Activated CD4-positive, alpha-beta T cell treated with anti-CD3 and anti-CD28 coated beads for 48 hours (primary cell): Measurements from ENCODE around the gene VPS37B.
A peak's percentile ranks its signal among the peaks of the same experiment; 100 is the strongest.
"Not testable (repeated sequence)": the region's sequence is repeated elsewhere in the genome, so short reads cannot be mapped to it uniquely, and the experiment has no call there.

Experiments
- DNase-seq: peaks from one replicate; pipeline ENCODE4 v3.0.0-alpha.2; 2020

Gene VPS37B, protein sequence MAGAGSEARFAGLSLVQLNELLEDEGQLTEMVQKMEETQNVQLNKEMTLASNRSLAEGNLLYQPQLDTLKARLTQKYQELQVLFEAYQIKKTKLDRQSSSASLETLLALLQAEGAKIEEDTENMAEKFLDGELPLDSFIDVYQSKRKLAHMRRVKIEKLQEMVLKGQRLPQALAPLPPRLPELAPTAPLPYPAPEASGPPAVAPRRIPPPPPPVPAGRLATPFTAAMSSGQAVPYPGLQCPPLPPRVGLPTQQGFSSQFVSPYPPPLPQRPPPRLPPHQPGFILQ

DNA sequence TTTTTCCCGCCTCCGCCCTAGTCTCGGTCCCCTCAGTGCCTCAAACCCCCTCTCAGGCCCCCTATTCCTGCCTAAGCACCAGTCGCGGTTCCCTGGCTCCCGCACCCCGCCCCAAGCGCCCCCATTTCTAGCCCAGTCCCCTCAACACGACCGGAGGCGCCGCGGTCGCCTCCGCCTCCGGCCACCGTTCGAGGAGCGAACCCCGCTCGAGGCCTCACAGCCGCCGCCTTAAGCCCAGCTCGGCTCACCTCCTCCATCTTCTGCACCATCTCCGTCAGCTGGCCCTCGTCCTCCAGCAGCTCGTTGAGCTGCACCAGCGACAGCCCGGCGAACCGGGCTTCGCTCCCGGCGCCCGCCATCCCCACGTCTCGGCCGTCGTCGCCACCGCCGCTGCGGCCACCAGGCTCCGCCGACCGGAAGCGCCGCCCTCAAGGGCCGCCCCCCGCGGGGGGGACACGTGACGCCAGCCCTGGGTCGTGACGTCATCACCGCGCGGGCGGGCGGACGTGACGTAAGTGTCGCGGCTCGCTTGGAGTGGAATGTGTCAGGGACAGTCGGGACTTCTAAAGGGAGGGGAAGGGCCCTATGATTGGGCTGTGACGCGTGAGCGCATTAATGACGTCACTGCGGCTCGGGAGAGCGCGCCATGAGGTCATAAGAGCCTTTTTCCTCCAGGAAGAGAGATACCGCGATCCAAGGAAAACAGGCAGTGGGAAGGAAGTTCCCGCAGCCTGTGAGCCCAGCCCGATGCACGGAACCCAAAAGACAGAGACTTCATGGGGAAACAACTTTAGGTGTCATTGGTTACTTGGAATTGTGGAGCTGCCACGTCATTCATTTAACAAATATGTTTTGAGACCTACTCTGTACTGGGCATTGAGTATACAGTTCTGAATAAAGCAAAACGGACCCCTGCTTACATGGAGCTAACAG, at the start of gene VPS37B:
Gene VPS37B, minus strand, starts transcription at position 421 of the 933 bp plus-strand sequence. Its CDS starts 62 bp downstream, at position 359.
- peak; percentile 89 for DNase-seq

DNA sequence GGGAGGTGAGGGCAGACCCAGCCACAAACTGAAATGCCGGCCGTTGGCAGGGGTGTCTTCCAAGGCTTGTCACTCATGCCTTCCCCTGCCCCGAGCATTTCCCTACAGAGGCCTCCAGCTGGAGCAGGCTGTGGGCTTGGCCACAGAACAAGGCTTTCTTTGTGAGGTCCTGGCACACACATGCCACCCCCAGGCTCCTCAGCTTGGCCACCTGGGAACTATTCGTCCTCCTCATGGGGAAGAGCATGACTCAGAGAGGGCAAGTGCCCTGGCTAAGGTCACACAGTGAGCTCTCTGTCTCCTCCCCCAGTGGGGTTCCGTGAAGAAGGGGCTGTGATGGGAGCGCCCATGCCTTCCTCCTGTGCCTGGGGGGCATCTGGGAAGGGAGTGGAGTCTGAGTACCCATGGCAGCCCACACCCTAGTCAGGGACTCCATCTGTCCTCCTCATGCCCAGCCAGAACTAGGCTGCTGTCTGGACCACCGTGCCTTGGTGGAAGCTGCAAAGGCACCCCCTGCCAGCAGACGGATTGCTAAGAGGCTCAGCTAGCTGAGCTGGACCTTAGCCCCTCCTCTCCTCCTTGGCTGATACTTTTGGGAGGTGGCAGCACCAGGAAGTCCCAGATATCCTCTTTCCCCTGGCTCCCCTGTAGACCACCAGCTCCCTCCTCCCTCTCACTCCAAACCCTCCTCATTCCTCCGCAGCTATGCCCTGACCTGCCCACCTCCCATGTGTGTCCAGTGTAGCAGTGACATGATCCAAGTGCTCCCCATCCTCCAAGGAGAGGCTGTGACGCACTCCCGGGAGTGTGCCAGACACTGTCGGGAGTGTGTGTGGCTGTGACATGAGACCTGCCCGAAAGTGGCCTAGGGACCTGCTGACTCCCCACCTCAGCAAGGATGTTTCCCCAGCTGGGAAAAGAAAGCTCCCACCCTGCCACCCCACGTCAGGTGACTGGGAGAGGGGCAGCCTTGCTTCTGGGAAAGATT, 49.0 kb upstream of the VPS37B start:
- no peak for DNase-seq

DNA sequence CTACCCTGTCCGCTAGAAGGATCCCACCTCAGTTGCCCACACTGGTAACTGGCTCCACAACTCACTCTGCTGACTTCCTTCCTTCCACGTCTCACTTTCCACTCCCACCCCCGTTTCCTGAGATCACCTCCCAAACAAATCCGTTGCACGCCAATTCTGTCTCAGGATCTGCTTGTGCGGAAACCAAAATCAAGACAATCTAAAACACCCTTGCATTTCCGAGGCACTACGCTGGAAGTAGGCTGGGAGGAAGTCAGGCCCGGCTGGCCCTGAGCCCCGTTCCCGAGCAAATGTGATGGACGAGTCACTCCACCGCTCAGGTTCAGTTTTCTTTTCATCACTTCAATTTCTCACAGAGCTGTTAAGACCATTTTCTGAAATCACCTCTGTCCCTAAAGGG, 47.3 kb upstream of the VPS37B start:
- no peak for DNase-seq

DNA sequence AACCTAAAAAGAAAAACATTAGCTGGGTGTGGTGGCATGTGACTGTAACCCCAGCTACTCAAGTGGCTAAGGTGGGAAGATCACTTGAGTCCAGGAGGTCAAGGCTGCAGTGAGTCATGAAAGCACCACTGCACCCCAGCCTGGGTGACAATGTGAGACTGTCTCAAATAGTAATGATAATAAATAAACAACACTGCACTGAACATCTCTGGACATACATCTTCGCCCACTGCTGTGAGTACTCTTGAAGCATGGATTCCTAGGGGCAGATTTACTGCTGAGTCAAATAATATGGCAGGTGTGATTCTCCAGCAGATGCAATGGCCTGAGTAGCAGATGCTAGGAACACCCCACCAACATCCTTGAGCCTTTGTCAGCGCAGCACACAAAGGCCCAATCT, 46.7 kb upstream of the VPS37B start:
- no peak for DNase-seq

DNA sequence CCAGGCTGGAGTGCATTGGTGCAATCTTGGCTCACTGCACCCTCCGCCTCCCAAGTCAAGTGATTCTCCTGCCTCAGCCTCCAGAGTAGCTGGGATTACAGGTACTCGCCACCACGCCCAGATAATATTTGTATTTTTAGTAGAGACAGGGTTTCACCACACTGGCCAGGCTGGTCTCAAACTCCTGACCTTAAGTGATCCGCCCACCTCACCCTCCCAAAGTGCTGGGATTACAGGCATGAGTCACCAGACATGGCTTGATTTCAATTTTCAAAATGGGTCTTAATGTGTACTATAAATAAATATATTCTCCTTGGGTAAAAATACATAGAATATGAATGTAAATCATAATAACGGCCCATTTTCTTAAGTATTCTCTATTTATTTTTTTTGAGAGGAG, 45.4 kb upstream of the VPS37B start:
- not testable (repeated sequence) for DNase-seq

DNA sequence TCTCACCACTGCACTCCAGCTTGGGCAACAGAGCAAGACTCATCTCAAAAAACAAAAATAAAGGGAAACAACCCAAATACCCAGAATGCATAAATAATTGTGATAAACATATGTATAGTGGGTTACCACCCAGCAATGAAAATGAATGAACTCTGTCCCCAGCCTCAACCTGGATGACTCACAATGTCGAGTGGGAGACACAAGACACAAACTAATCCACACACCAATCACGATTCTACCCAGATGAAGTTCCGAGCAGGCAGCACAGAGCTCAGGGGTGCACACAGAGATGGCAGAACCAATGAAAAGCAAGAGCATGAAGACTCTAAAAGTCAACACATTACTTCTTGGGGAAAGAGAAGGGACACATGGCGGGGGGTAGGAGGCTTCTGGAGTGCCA, 43.2 kb upstream of the VPS37B start:
- no peak for DNase-seq

DNA sequence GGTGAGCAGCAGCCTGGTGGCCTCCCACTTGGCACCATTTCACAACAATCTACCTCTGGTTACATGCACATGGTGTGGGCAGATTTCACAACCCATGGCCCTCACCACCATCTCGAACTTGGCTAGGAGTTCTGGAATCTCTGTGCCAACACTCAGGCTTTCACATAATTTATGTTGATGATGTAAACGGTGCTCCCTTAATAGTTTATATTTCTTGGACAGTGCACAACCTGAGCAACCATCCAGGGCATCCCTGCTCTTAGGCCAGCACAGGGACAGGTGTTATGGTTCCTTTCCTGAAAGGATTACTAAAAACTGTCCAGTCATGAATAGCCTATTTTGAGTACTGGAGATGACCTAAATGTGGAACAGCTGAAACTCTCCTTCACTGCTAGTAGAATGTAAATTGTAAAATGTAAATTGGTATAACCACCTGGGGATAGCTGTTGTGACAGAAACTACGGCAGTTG, 41.7 kb upstream of the VPS37B start:
- DNase-seq = no peak

DNA sequence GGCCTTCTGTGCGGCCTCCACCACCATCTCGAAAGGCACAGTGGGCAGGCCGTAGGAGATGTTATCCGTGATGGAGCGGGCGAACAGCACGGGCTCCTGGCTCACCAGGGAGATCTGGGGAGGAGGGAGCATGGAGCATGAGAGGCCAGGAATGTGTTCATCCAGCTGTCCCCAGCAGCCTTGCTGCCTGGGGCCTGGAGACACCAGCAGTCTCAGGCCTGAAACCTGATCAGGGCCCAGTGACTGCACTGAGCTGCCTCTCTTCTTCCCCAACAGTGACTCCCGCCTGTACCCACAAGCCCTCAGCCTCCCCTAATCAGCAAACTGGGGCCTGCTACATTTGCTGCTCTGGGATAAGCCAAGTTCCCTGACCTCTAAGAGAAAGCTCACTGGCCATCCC, 39.4 kb upstream of the VPS37B start:
- no peak for DNase-seq

DNA sequence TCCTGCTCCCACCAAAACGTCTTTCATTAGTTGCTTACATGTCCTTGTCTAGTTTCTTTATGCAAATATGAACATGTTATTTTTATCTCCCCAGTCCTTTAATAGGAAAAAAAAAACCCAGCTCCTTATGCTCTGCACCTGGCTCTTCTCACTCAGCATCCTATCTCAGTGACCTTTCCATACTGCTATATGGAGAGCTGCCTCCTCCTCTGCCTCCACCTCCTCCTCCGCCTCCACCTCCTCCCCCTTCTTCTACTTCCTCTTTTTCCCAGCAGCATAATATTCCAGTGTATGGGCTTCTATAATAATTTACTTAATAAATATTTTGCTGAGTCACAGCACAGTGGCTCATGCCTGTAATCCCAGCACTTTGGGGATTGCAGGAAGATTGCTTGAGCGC, 38.8 kb upstream of the VPS37B start:
- no peak for DNase-seq

DNA sequence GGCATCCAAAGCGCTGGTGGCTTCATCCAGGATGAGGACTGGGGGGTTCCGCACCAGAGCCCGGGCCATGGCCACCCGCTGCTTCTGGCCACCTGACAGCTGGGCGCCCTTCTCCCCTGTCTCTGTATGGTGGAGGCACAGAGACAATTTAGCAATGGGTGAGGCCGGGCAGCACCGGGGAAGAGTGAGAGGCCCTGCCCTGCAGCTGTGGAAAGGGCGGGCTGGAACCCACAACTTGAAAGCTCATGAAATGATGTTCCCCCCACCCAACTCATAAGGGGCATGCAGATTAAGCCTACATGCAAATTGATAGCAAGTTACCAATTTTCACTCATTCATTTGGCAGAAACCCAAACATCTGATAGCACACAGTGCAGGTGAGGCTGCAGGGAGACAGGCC, 36.3 kb upstream of the VPS37B start:
- DNase-seq = no peak

DNA sequence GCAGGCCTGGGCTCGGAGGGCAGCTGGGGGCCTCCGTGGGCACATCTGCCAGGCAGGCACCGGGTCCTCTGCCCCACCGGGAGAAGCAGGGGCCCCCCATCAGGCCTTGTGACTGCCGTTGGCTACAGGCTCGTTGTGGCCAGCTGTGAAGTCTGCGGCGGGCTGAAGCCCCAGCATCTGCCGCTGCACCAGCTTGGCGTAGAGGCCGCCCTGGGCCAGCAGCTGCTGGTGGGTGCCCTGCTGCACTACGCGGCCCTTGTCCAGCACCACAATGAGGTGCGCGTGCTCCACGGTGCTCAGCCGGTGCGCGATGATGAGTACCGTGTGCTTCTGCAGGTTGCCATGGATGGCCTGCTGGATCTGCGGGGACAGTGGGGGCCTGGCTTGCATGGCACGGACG, 33.9 kb upstream of the VPS37B start:
- no peak for DNase-seq

DNA sequence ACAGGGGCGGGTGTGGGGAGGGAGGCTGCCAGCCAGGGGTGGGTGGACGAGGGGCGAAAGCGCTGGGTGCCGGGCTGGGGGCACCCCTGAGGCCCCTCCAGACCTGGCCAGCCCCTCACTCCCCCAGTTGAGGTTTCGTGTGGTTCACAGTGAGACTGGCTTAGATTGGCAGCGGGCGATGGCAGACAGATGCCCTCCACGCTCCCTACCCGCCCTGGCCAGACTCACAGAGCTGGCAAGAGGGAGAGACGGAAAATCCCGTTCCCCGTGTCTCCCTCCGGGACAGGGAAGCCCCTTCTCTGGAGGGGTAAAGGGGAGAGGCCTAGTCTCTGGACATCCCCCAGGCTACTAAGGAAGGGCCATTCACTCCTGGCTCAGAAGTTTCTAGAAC, 33.2 kb upstream of the VPS37B start:
- DNase-seq = no peak

DNA sequence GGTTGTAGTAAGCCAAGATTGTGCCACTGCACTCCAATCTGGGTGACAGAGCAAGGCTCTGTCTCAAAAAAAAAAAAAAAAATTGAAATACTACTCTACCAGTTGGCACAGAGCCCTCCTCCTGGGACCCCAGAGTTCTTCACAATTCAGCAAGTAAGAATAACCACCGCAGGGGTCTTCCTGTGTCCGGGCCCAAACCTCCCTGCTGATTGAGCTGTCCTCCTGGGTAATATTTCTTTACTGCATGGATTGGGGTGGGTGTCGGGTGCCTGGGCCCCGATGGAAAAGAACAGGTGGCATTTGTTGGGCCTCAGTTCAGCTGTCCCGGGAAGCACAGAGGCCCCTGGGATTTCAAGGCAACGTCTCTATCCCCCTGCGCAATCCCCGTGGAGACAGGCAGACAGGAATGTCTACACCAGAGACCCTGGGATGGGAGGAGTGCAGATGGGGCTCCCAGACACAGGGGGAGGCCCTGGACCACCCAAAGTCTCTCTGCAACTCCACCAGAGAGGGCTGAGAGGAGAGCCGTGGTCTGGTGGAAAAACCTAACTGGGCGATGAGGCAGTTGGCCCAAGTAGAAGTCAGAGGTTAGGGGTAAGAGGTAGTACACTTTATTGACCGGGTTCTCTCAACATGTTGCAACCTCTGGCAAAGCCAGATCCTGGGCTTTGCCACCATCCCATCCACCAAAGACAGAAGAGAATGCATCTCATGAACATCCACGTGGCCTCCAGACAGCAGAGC, 32.7 kb upstream of the VPS37B start:
- no peak for DNase-seq

DNA sequence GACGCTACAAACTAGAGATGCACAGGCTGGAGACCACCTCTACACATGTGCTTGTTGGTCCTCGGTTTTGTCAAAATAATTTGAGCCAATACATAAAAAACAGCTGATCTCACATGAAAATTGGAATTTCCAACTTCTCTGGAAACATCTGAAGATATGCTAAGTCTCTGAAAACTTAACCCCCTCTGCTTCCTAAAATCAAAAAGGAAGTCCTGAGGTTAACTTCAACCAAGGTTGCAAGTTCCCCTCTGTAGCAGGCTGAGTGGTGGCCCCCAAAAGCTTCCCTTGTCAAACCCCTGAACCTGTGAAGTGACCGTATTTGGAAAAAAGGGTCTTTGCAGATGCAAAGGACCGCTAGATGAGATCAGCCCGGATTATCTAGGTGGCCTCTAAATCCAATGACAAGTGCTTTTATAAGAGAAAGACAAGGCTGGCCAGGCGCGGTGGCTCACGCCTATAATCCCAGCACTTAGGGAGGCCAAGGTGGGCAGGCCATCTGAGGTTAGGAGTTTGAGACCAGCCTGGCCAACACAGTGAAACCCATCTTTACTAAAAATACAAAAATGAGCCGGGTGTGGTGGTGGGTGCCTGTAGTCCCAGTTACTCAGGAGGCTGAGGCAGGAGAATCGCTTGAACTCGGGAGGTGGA, 32.0 kb upstream of the VPS37B start:
- no peak for DNase-seq

DNA sequence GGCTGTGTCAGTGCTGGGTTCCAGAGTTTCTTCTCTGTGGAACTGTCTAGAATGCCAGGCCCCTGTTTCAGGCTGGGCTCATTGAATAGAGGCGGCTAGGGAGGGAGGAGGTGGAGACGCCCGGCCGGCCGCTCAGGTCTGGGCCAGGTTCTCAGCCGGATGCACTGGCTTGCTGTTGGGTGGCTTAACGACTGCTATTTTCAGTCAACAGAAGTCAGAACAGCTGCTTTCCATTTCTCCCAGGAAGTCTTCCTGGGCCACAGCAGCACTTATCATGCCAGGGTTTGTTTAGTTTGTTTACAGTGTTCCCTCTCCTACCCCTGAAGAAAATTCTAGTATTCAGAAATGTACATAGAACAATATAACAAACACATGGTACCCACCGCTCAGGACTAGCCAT, 26.0 kb upstream of the VPS37B start:
- DNase-seq = no peak

DNA sequence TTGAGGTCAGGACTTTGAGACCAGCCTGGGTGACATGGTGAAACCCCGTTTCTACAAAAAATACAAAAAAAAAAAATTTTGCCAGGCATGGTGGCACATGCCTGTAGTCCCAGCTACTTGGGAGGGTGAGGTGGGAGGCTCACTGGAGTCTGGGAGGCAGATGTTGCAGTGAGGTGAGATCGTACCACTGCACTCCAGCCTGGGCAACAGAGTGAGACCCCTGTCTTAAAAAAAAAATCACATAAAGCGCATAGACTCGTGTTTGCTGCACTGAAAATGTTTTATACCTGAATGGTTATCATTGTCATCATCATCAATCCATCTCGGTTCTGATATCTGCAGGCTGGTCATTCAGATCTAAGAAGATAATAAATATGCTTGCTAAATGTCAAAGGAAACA, 24.8 kb upstream of the VPS37B start:
- DNase-seq = no peak

DNA sequence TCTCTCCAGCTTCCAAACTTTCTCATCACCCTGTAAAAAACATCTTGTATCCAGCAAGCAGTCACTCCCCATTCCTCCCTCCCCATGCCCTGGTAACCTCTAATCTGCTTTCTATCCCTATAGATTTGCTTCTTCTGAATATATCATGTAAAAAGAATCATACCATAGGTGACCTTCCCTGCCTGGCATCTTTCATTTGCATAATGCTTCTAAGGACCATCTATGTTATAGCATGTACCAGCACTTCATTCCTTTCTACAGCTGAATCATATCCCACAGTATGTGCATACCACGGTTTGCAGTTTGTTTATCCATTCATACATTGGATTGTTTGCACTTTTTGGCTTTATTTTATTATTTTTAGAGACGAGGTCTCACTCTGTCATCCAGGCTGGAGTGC, 22.9 kb upstream of the VPS37B start:
- no peak for DNase-seq

DNA sequence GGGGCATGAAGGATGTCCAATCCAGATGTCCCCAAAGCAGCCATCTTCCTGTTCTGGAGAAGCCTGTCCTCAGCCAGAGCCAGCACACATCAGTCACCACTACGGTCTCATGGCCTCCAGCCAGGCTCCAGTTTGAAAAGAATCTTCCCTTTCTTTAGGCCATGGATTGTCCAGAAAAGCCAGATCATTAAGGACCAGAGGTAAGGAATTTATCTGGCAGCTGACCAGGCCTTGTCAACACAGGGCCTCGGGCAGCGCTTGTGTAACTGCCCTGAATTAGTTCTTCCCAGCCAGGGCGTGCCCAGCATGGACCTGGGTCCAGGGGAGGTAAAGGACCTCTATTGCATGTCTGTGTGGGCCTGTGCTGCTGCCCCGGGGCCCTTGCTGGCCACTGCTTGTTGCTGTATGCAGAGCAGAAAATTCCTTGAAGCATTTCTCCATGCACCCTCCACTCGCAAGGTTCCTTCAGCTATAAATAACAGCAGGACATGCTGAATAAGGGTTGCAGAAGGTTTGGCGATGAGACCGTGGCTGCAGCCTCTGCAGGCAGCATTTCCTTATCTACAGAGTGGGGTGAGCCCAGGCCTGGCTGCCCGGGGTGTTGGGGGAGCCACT, 21.7 kb upstream of the VPS37B start:
- DNase-seq = no peak

DNA sequence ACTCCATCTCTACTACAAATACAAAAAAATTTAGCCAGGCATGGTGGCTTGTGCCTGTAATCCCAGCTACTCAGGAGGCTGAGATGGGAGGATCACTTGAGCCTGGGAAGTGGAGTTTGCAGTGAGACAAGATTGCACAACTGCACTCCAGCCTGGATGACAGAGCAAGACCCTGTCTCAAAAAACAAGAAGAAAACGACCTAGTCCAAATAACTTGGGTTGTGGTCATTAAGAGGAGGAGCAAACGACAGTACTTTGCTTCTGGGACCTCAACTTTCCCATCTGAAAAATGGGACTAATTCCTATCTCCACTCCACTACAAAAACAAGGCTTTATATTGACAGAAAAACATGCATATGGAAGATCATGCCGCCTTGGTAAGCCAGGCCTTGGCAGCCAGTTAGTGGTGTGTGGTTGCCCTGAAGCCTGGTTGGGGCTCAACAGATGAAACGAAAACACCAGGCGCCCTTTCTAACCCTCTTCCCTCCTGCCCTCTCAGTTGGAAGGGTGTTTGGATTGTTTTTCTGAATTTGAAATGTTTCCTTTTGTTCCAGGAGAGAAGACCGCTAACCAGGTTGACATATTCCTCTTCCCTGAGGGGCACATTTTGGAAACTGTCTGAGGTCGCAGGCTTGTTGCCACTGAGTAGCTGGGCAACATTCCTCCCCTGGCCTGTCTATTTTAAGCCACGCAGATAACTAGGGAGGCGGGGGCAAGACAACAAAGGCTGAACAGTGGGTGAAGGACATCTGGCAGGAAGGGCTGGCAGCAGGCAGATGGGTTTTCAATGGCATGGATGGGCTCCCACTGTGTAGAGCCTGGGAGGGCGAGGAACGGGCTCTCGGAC, 13.7 kb upstream of the VPS37B start:
- no peak for DNase-seq

DNA sequence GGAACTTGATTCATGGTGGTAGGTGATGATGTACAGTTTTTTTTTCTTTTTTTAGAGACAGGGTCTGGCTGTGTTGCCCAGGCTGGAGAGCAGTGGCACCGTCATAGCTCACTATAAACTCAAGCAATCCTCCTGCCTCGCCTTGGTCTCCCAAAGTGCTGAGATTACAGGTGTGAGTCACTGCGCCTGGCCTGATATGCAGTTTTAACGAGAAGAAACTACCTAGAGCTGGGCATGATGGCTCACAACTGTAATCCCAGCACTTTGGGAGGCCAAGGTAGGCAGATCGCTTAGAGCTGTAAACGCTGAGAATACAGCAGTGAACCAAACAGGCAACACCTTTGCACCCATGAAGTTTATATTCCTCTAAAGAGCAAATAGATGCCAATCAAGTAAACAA, 13.0 kb upstream of the VPS37B start:
- DNase-seq = no peak
